Liver (tissue), 3 donors: ENCODE data around the gene TIMM17B.

Source experiments
- FOXA1 ChIP-seq: IDR thresholded peaks from 2 replicates; pipeline ENCODE4 v1.6.1; 2016; ENCODE audit warnings: antibody characterized with exemption
- TAF1 ChIP-seq: conservative IDR thresholded peaks from 2 replicates; pipeline ENCODE4 v1.6.1; 2016; ENCODE audit warnings: antibody characterized with exemption, mild to moderate bottlenecking
- YY1 ChIP-seq: IDR thresholded peaks from 2 replicates; pipeline ENCODE4 v1.6.1; 2016; ENCODE audit warnings: antibody characterized with exemption, mild to moderate bottlenecking
- TF ChIP-seq, protein P1 (sequence below): fragments of 150-350 bp; IDR thresholded peaks from 2 replicates; pipeline ENCODE4 v1.5.1; 2017; ENCODE audit warnings: improper control_type of control experiment, low read depth, low read length; ENCODE audit not compliant: missing input control
- TF ChIP-seq, protein P2 (sequence below): IDR thresholded peaks from 2 replicates; pipeline ENCODE4 v1.6.1; 2016; ENCODE audit warnings: antibody characterized with exemption, mild to moderate bottlenecking
- TF ChIP-seq, protein P3 (sequence below): IDR thresholded peaks from 2 replicates; pipeline ENCODE4 v1.6.1; 2016; ENCODE audit warnings: antibody characterized with exemption
- donor health status: healthy.
- donor health status: healthy.

DNA sequence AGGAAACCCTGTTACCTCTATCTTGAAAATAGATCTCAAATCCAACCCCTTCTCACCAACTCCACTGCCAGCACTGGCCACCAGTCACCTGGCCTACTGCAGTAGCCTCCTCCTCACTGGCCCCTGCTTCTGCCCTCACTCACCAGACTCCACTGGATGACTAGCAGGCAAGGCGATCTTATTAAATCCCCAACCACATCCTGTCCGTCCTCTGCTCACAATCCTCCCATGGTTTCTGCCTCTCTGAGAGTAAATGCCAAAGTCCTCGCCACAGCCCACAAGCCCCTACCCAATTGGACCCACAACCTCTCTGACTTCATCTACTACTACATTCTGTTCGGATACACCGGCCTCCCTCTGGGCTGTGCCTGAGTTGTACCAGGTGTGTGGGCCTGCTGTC lies 26.7 kb upstream of the TIMM17B start:
- TF ChIP-seq, protein P1, sequence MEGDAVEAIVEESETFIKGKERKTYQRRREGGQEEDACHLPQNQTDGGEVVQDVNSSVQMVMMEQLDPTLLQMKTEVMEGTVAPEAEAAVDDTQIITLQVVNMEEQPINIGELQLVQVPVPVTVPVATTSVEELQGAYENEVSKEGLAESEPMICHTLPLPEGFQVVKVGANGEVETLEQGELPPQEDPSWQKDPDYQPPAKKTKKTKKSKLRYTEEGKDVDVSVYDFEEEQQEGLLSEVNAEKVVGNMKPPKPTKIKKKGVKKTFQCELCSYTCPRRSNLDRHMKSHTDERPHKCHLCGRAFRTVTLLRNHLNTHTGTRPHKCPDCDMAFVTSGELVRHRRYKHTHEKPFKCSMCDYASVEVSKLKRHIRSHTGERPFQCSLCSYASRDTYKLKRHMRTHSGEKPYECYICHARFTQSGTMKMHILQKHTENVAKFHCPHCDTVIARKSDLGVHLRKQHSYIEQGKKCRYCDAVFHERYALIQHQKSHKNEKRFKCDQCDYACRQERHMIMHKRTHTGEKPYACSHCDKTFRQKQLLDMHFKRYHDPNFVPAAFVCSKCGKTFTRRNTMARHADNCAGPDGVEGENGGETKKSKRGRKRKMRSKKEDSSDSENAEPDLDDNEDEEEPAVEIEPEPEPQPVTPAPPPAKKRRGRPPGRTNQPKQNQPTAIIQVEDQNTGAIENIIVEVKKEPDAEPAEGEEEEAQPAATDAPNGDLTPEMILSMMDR, result no peak
- TF ChIP-seq, protein P2, sequence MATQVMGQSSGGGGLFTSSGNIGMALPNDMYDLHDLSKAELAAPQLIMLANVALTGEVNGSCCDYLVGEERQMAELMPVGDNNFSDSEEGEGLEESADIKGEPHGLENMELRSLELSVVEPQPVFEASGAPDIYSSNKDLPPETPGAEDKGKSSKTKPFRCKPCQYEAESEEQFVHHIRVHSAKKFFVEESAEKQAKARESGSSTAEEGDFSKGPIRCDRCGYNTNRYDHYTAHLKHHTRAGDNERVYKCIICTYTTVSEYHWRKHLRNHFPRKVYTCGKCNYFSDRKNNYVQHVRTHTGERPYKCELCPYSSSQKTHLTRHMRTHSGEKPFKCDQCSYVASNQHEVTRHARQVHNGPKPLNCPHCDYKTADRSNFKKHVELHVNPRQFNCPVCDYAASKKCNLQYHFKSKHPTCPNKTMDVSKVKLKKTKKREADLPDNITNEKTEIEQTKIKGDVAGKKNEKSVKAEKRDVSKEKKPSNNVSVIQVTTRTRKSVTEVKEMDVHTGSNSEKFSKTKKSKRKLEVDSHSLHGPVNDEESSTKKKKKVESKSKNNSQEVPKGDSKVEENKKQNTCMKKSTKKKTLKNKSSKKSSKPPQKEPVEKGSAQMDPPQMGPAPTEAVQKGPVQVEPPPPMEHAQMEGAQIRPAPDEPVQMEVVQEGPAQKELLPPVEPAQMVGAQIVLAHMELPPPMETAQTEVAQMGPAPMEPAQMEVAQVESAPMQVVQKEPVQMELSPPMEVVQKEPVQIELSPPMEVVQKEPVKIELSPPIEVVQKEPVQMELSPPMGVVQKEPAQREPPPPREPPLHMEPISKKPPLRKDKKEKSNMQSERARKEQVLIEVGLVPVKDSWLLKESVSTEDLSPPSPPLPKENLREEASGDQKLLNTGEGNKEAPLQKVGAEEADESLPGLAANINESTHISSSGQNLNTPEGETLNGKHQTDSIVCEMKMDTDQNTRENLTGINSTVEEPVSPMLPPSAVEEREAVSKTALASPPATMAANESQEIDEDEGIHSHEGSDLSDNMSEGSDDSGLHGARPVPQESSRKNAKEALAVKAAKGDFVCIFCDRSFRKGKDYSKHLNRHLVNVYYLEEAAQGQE, result no peak
- TF ChIP-seq YY1 (no peak), FOXA1 (no peak), TAF1 (no peak)
- TF ChIP-seq, protein P3, sequence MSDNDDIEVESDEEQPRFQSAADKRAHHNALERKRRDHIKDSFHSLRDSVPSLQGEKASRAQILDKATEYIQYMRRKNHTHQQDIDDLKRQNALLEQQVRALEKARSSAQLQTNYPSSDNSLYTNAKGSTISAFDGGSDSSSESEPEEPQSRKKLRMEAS, result no peak
